Mucosa of rectum (tissue), 2 donors: Measurements from ENCODE around the gene MOB4.

ENCODE experiments used
- H3K27ac ChIP-seq, 2 donors: one replicate each; pipeline ENCODE4 v1.7.0; 2013; ENCODE audit warnings: inconsistent platforms in 2 of 2, low read depth in 2 of 2, low read length in 2 of 2
- H3K27me3 ChIP-seq, 2 donors: one replicate each; pipeline ENCODE4 v1.7.0; 2013; ENCODE audit warnings: low read length in 2 of 2; ENCODE audit not compliant: control insufficient read depth in 2 of 2, insufficient read depth in 2 of 2
- H3K36me3 ChIP-seq, 2 donors: one replicate each; pipeline ENCODE4 v1.7.0; 2013; ENCODE audit warnings: low read length in 2 of 2; ENCODE audit not compliant: control insufficient read depth in 2 of 2, insufficient read depth in 2 of 2
- H3K4me1 ChIP-seq, 2 donors: one replicate each; pipeline ENCODE4 v1.7.0; 2013; ENCODE audit warnings: low read length in 2 of 2, mild to moderate bottlenecking in 1 of 2; ENCODE audit not compliant: control insufficient read depth in 2 of 2, insufficient read depth in 2 of 2
- H3K4me3 ChIP-seq, 2 donors: one replicate each; pipeline ENCODE4 v1.7.0; 2013; ENCODE audit warnings: low read length in 2 of 2
- H3K9ac ChIP-seq, 2 donors: one replicate each; pipeline ENCODE4 v1.7.0; 2013; ENCODE audit warnings: low read length in 2 of 2, low read depth in 1 of 2, mild to moderate bottlenecking in 1 of 2
- H3K9me3 ChIP-seq, 2 donors: one replicate each; pipeline ENCODE4 v1.7.0; 2013; ENCODE audit warnings: low read length in 2 of 2; ENCODE audit not compliant: control insufficient read depth in 2 of 2
- donor health status: healthy.
- donor health status: Normal muscosa, but diverticular disease.

MOB4 gene

DNA sequence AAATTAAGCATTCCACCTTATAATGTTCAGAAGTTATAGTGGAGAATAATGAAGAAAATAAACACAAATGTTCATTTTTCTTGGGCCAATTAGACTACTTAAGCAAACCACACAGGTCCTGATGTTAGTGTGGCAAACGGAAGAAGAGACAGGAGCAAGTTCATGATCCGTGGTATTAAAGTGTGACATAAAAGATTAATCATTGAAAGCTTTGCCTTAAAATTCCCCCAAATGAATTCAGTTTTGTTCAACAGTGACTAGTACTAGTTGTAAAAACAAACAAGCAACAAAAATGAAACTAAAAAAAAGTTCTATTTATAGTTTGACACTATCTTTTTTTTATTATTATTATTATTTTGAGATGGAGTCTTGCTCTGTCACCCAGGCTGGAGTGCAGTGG, 85.9 kb downstream of the MOB4 start:
- H3K36me3 ChIP-seq = no peaks in the 10 kb centered on the region
- H3K4me3 ChIP-seq = no peak overlapping the region
- H3K27me3 ChIP-seq = no peaks in the 10 kb centered on the region
- H3K4me1 ChIP-seq = no peaks in the 10 kb centered on the region
- no peaks in the 10 kb centered on the region for H3K9me3 ChIP-seq
- no peak overlapping the region for H3K9ac ChIP-seq
- no peak overlapping the region for H3K27ac ChIP-seq
